Liver (tissue), 3 donors: ENCODE measurements around the gene NCOA3.

Experiments
- CTCF ChIP-seq: fragments of 150-350 bp; IDR thresholded peaks from 2 replicates; pipeline ENCODE4 v1.5.1; 2017; ENCODE audit warnings: improper control_type of control experiment, low read depth, low read length; ENCODE audit not compliant: missing input control
- GABPA ChIP-seq, 2 donors: IDR thresholded peaks in 1 of 2; conservative IDR thresholded peaks in 1 of 2; 2 replicates each; pipeline ENCODE4 v1.6.1; 2016; ENCODE audit warnings: antibody characterized with exemption in 2 of 2, mild to moderate bottlenecking in 1 of 2, moderate library complexity in 1 of 2
- REST ChIP-seq: IDR thresholded peaks from 2 replicates; pipeline ENCODE4 v1.6.1; 2016; ENCODE audit warnings: antibody characterized with exemption, mild to moderate bottlenecking
- TAF1 ChIP-seq: conservative IDR thresholded peaks from 2 replicates; pipeline ENCODE4 v1.6.1; 2016; ENCODE audit warnings: antibody characterized with exemption, mild to moderate bottlenecking
- donor health status: healthy.
- donor health status: healthy.

- TF ChIP-seq TAF1 (no peak), CTCF (no peak), REST (no peak), GABPA (IDR thresholded peaks at IDR 0.05 in 1 of 2, conservative IDR thresholded peaks at IDR 0.05 in 1 of 2) (no peak)
Observed at GRCh38 chr20:47696856-47697255, 195.2 kb downstream of the NCOA3 start.
